Measurements from ENCODE around the gene ABCC1.

GRCh38 chr16:16122264-16122663 is 172.8 kb downstream of the ABCC1 start:
- TF ChIP-seq POLR2A (IDR thresholded peaks at IDR 0.05; ENCODE audit: low read length) (no peak), GATA1 (IDR thresholded peaks at IDR 0.05; ENCODE audit: low read depth, low read length) (no peak)
